A549 (cell line): ENCODE results near the gene P3H2. TPM values are rescaled to one million over a fixed set of nuclear protein-coding genes. Genes with fewer than 3 reads are reported as not detected.

Experiments
- ATAC-seq, 2 experiments: fragments of 200-7000 bp in 1 of 2; fragments of >200 bp in 1 of 2; cut with Nextera tagmentation in 1 of 2; cut with Tn5 transposase in 1 of 2; 3 replicates each; pipeline versions ENCODE4 v1.8.0 to v1.9.1; 2018 to 2020; ENCODE audit warnings: mild to moderate bottlenecking in 1 of 2, moderate library complexity in 1 of 2
- CTCF ChIA-PET: fragments of 300-600 bp; sonication (Branson Sonifier 250); formaldehyde crosslinking; extraction: SDS; loops from one replicate; lab custom pipeline; 2021; ENCODE audit warnings: antibody characterized with exemption, inconsistent platforms; lab: Yijun Ruan, JAX
- POLR2A ChIA-PET: fragments of 350-600 bp; formaldehyde crosslinking; extraction: SDS; loops from one replicate; lab custom pipeline; 2021; ENCODE audit warnings: antibody characterized with exemption, inconsistent platforms; lab: Yijun Ruan, JAX
- DNase-seq, 2 experiments: peaks; one replicate each; pipeline versions ENCODE4 v3.0.0 to v3.0.0-alpha.2; 2011 to 2016; ENCODE audit warnings: low read depth in 1 of 2, low spot score in 1 of 2
- FAIRE-seq: peaks from 2 replicates; lab custom pipeline; 2011; peaks lifted over from hg19 to GRCh38; lab: Jason Lieb, UNC
- H3K27ac ChIP-seq, 2 experiments: fragments of >200 bp; sonication (Bioruptor Twin); formaldehyde crosslinking; 3 replicates each; pipeline ENCODE4 v1.5.1; 2016 to 2017
- H3K4me1 ChIP-seq: fragments of >200 bp; sonication (Bioruptor Twin); formaldehyde crosslinking; 3 replicates; pipeline ENCODE4 v1.6.1; 2016
- H3K4me2 ChIP-seq: fragments of >200 bp; sonication (Bioruptor Twin); formaldehyde crosslinking; 3 replicates; pipeline ENCODE4 v1.6.1; 2016
- H3K4me3 ChIP-seq: fragments of >200 bp; sonication (Bioruptor Twin); formaldehyde crosslinking; 3 replicates; pipeline ENCODE4 v1.5.1; 2016
- H3K9me3 ChIP-seq: fragments of >200 bp; sonication (Bioruptor Twin); formaldehyde crosslinking; 3 replicates; pipeline ENCODE4 v1.6.1; 2016
- ATOH8 ChIP-seq: fragments of 250-450 bp; sonication (Bioruptor Pico); IDR thresholded peaks from 2 replicates; pipeline ENCODE4 v1.5.0; 2020; ENCODE audit warnings: low read depth, mild to moderate bottlenecking, moderate library complexity
- BCL3 ChIP-seq: fragments of >200 bp; sonication (Bioruptor Twin); formaldehyde crosslinking; IDR thresholded peaks from 3 replicates; pipeline ENCODE4 v1.6.1; 2016
- CBX2 ChIP-seq: fragments of 200-600 bp; sonication (generic); IDR thresholded peaks from 2 replicates; pipeline ENCODE4 v1.6.1; 2016; ENCODE audit warnings: low read depth, mild to moderate bottlenecking, borderline replicate concordance
- CBX8 ChIP-seq: fragments of 200-600 bp; sonication (generic); IDR thresholded peaks from 2 replicates; pipeline ENCODE4 v1.6.1; 2016
- CTCF ChIP-seq: fragments of >200 bp; sonication (Bioruptor Twin); formaldehyde crosslinking; IDR thresholded peaks from 3 replicates; pipeline ENCODE4 v1.5.1; 2016
- EHF ChIP-seq: fragments of 250-450 bp; sonication (Bioruptor Pico); IDR thresholded peaks from 2 replicates; pipeline ENCODE4 v1.5.0; 2020; ENCODE audit warnings: mild to moderate bottlenecking
- EHMT2 ChIP-seq: fragments of 200-600 bp; sonication (generic); IDR thresholded peaks from 2 replicates; pipeline ENCODE4 v1.6.1; 2016; ENCODE audit warnings: antibody characterized with exemption, low read depth, mild to moderate bottlenecking, moderate library complexity
- EP300 ChIP-seq, 2 experiments: fragments of >200 bp; sonication (Bioruptor Twin); formaldehyde crosslinking; IDR thresholded peaks; 2 replicates in 1 of 2; 3 replicates in 1 of 2; pipeline ENCODE4 v1.6.1; 2016 to 2017
- ESRRA ChIP-seq: fragments of 150-350 bp; IDR thresholded peaks from 2 replicates; pipeline ENCODE4 v1.6.1; 2014; ENCODE audit warnings: mild to moderate bottlenecking, low read length, borderline replicate concordance
- FOSB ChIP-seq: fragments of 250-450 bp; sonication (Bioruptor Pico); IDR thresholded peaks from 2 replicates; pipeline ENCODE4 v1.5.0; 2020; ENCODE audit warnings: mild to moderate bottlenecking, moderate library complexity
- HDAC2 ChIP-seq: fragments of 200-600 bp; sonication (generic); IDR thresholded peaks from 2 replicates; pipeline ENCODE4 v1.6.1; 2016
- HMGXB4 ChIP-seq: fragments of 250-450 bp; sonication (Bioruptor Pico); IDR thresholded peaks from 2 replicates; pipeline ENCODE4 v1.5.0; 2021; ENCODE audit warnings: mild to moderate bottlenecking, moderate library complexity, borderline replicate concordance
- HOXB5 ChIP-seq: fragments of 250-450 bp; sonication (Bioruptor Pico); IDR thresholded peaks from 2 replicates; pipeline ENCODE4 v1.5.0; 2020; ENCODE audit warnings: mild to moderate bottlenecking, moderate library complexity
- JUN ChIP-seq, 2 experiments: fragments of >200 bp; sonication (Bioruptor Twin); formaldehyde crosslinking; IDR thresholded peaks; 2 replicates in 1 of 2; 3 replicates in 1 of 2; pipeline ENCODE4 v1.6.1; 2016 to 2017
- MAX ChIP-seq: IDR thresholded peaks from 2 replicates; pipeline ENCODE4 v1.6.1; 2012
- NR3C1 ChIP-seq: fragments of >200 bp; sonication (Bioruptor Twin); formaldehyde crosslinking; IDR thresholded peaks from 3 replicates; pipeline ENCODE4 v1.6.1; 2017
- PBX3 ChIP-seq: IDR thresholded peaks from 2 replicates; pipeline ENCODE4 v1.6.1; 2012
- PHF8 ChIP-seq: fragments of 200-600 bp; sonication (generic); IDR thresholded peaks from 2 replicates; pipeline ENCODE4 v1.6.1; 2016; ENCODE audit warnings: low read depth, mild to moderate bottlenecking, antibody characterized with exemption, moderate library complexity, borderline replicate concordance
- RCOR1 ChIP-seq: fragments of 150-350 bp; IDR thresholded peaks from 2 replicates; pipeline ENCODE4 v1.6.1; 2014; ENCODE audit warnings: antibody characterized with exemption, low read length, low read depth
- RFX5 ChIP-seq: fragments of 450-650 bp; IDR thresholded peaks from 2 replicates; pipeline ENCODE4 v1.7.1; 2014; ENCODE audit warnings: antibody characterized with exemption, mild to moderate bottlenecking, moderate library complexity
- TFCP2L1 ChIP-seq: fragments of 250-450 bp; sonication (Bioruptor Pico); IDR thresholded peaks from 2 replicates; pipeline ENCODE4 v1.5.0; 2021; ENCODE audit warnings: mild to moderate bottlenecking
- USF2 ChIP-seq: fragments of 450-650 bp; IDR thresholded peaks from 2 replicates; pipeline ENCODE4 v1.6.1; 2014; ENCODE audit warnings: antibody characterized with exemption
- ZFP36 ChIP-seq: fragments of 450-650 bp; IDR thresholded peaks from 2 replicates; pipeline ENCODE4 v1.6.1; 2014; ENCODE audit warnings: borderline replicate concordance; ENCODE audit not compliant: partially characterized antibody
- ZNF302 ChIP-seq: fragments of 250-450 bp; sonication (Bioruptor Pico); IDR thresholded peaks from 2 replicates; pipeline ENCODE4 v1.9.0; 2021; ENCODE audit warnings: inconsistent platforms, mild to moderate bottlenecking, moderate library complexity
- WGBS: methylation state at CpG from one replicate; pipeline ENCODE4 v1.1.6; 2017; ENCODE audit errors: missing lambda C conversion rate; 5-methylcytosine and 5-hydroxymethylcytosine counted together
- polyA plus RNA-seq, 4 experiments: library from polyadenylated mRNA; depleted of rRNA in 3 of 4; stranded (reverse); fragments of >200 nt; fragmentation: RNase III in 1 of 4; extraction: RNeasy Plus Mini Kit Qiagen cat#74134 plus additional on column Dnase treatment in 1 of 4; gene quantifications; 2 replicates in 3 of 4; 3 replicates in 1 of 4; pipeline ENCODE4 v1.2.3, GENCODE V29; 2011 to 2017

Gene P3H2
- polyA plus RNA-seq, 2 of the 4 experiments (the other 2 are of a cell fraction): 56.6 to 72.5 TPM

- WGBS: 83% methylated on average over 6 of the region's 6 CpGs
- DNase-seq (no peak), ATAC-seq (no peak), FAIRE-seq (no peak)
- H3K4me1 ChIP-seq: peaks cover 10% of the 10 kb centered on the region
- TF ChIP-seq CBX8 (no peak), USF2 (no peak), FOSB (CRISPR knock-in tag) (no peak), BCL3 (no peak), ESRRA (no peak), PBX3 (no peak), ZNF302 (CRISPR knock-in tag) (no peak), CTCF (no peak), EP300 (IDR thresholded peaks at IDR 0.05) (no peak), RCOR1 (no peak), RFX5 (no peak), TFCP2L1 (no peak)
- H3K4me2 ChIP-seq: no peak overlapping the region
- CTCF ChIA-PET: no interaction called here
- POLR2A ChIA-PET: no interaction called here
- no peak overlapping the region for H3K4me3 ChIP-seq
- no peak overlapping the region for H3K27ac ChIP-seq
- H3K9me3 ChIP-seq: no peaks in the 10 kb centered on the region
Measured at GRCh38 chr3:190167936-190168680, 47.4 kb upstream of the P3H2 start.

GRCh38 chr3:190166948-190167347 is 46.3 kb upstream of the P3H2 start:
- Histone ChIP-seq H3K9me3 (no peaks in the 10 kb centered on the region), H3K4me1 (peaks cover 10% of the 10 kb centered on the region), H3K4me2 (no peak overlapping the region), H3K4me3 (no peak overlapping the region), H3K27ac (no peak overlapping the region)
- no peak for DNase-seq
- POLR2A ChIA-PET: no interaction called here
- FAIRE-seq: no peak
- WGBS: 69% methylated on average over 4 of the region's 4 CpGs
- TF ChIP-seq EHMT2: no peak
- TF ChIP-seq ATOH8 (CRISPR knock-in tag): no peak
- TF ChIP-seq ZFP36: no peak
- no peak for TF ChIP-seq TFCP2L1
- no peak for TF ChIP-seq PHF8
- TF ChIP-seq NR3C1: no peak
- no peak for TF ChIP-seq HOXB5 (CRISPR knock-in tag)
- no peak for TF ChIP-seq MAX
- TF ChIP-seq HDAC2: no peak
- no peak for TF ChIP-seq HMGXB4 (CRISPR knock-in tag)
- TF ChIP-seq RFX5: no peak
- TF ChIP-seq JUN (IDR thresholded peaks at IDR 0.05): no peak
- no peak for TF ChIP-seq CBX2
- no peak for TF ChIP-seq EHF (CRISPR knock-in tag)
- CTCF ChIA-PET: no interaction called here
- no peak for ATAC-seq
